Amygdala (tissue), 56 donors: ENCODE results near the gene TTBK2.
"Not testable (repeated sequence)": the region's sequence is repeated elsewhere in the genome, so short reads cannot be mapped to it uniquely, and the experiment has no call there.

Source experiments
- DNase-seq, 56 donors: peaks; one replicate each; lab custom pipeline; 2025; lab: John Stamatoyannopoulos, UW

TTBK2 gene

GRCh38 chr15:42911058-42911592, 9.5 kb downstream of the TTBK2 start:
- DNase-seq = no peak

- no peak for DNase-seq
These were observed 12.0 kb downstream of the TTBK2 start for GRCh38 chr15:42908538-42908937.

GRCh38 chr15:42903388-42904324, 16.9 kb downstream of the TTBK2 start:
- DNase-seq = no peak

GRCh38 chr15:42893911-42894310, 26.7 kb downstream of the TTBK2 start:
- DNase-seq = not testable (repeated sequence)

GRCh38 chr15:42891569-42891968, 29.0 kb downstream of the TTBK2 start:
- DNase-seq = no peak

GRCh38 chr15:42890161-42890913, 30.2 kb downstream of the TTBK2 start:
- DNase-seq = no peak

GRCh38 chr15:42887384-42887783, 33.2 kb downstream of the TTBK2 start:
- DNase-seq = not testable (repeated sequence)

GRCh38 chr15:42880121-42880520, 40.5 kb downstream of the TTBK2 start:
- DNase-seq = no peak

GRCh38 chr15:42879443-42879842, 41.1 kb downstream of the TTBK2 start:
- no peak for DNase-seq

- no peak for DNase-seq
These were observed 44.4 kb downstream of the TTBK2 start for GRCh38 chr15:42876224-42876623.

- DNase-seq = no peak
These were observed 51.9 kb downstream of the TTBK2 start for GRCh38 chr15:42868683-42869082.

- DNase-seq = no peak
These were observed 56.9 kb downstream of the TTBK2 start for GRCh38 chr15:42863572-42864239.

- no peak for DNase-seq
These were observed 61.4 kb downstream of the TTBK2 start for GRCh38 chr15:42858999-42859789.

GRCh38 chr15:42858540-42858939, 62.0 kb downstream of the TTBK2 start:
- no peak for DNase-seq

GRCh38 chr15:42854576-42854975, 66.0 kb downstream of the TTBK2 start:
- DNase-seq = no peak

GRCh38 chr15:42849836-42850235, 70.7 kb downstream of the TTBK2 start:
- no peak for DNase-seq

GRCh38 chr15:42848846-42849245, 71.7 kb downstream of the TTBK2 start:
- DNase-seq = no peak

- DNase-seq = no peak
These were observed 73.9 kb downstream of the TTBK2 start for GRCh38 chr15:42846647-42847046.

- DNase-seq = no peak
These were observed 75.0 kb downstream of the TTBK2 start for GRCh38 chr15:42845581-42845980.

- DNase-seq = no peak
These were observed 76.9 kb downstream of the TTBK2 start for GRCh38 chr15:42843699-42844098.
